HG02970 (cell line): ENCODE data around the gene SDHAF3.
"Not testable (repeated sequence)": the region's sequence is repeated elsewhere in the genome, so short reads cannot be mapped to it uniquely, and the experiment has no call there.

ENCODE experiments used
- ATAC-seq: cut with Tn5 transposase; IDR thresholded peaks from one replicate; pipeline ENCODE4 v1.9.1; 2021; ENCODE audit warnings: mild to moderate bottlenecking, moderate library complexity, moderate number of reproducible peaks; ENCODE audit not compliant: unreplicated experiment, low FRiP score

The SDHAF3 gene

DNA sequence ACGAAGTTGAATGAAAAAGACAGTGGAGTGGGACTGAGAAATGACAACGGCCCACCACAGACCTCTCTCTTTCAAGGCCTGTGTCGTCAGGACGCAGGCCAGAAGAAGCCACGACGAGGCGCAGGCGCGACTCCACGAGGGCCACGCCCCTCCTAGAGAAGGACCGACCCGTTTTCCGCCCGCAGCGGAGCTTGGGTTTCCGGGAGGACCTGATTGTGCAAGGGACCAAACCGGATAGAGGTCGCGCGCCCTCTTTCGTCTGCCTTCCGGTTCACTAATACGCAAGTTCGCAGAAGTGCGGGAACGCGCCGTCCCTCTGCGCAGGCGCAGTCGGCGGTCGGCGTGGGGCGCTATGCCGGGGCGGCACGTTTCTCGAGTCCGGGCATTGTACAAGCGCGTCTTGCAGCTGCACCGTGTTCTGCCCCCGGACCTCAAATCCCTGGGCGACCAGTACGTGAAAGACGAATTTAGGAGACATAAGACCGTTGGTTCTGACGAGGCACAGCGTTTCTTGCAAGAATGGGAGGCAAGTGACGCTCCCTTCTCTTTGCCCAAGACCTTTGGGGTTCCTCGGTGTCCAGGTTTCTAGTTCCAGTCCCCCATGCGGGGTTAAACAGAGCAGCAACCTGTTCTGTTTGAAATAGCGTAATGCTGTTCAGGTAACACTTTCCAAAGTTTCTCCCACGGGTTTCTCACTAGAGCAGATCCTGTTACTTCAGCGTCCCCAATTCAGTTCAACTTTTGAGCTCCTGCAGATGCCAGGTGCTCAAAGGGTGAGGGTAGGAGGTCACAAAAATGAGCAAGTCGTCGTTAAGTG lies at the start of gene SDHAF3:
TSS of gene SDHAF3 (plus strand) at position 327 of the 817 bp plus-strand sequence. CDS start at position 353, 26 bp downstream.
- ATAC-seq, result peak; percentile 99

- not testable (repeated sequence) for ATAC-seq
Measured at GRCh38 chr7:97072025-97072424, 45.5 kb upstream of the SDHAF3 start.

DNA sequence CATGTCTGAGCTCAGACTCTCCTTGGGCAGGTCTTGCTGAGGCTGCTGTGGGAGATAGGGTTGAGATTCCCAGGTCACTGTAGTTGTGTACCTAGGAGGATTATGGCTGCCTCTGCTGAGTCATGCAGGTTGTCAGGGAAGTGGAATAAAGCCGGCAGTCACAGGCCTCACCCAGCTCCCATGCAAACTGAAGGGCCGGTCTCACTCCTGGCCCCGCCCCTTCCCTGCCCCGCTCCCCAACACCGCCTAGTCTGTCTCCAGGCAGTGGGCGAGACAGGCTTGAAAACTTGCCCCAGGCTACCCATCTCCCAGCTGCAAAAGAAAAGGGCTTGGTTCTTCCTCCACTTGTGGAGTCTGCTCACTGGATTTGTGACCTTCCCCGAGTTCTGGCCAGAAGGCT lies 41.6 kb upstream of the SDHAF3 start:
- ATAC-seq, result no peak

DNA sequence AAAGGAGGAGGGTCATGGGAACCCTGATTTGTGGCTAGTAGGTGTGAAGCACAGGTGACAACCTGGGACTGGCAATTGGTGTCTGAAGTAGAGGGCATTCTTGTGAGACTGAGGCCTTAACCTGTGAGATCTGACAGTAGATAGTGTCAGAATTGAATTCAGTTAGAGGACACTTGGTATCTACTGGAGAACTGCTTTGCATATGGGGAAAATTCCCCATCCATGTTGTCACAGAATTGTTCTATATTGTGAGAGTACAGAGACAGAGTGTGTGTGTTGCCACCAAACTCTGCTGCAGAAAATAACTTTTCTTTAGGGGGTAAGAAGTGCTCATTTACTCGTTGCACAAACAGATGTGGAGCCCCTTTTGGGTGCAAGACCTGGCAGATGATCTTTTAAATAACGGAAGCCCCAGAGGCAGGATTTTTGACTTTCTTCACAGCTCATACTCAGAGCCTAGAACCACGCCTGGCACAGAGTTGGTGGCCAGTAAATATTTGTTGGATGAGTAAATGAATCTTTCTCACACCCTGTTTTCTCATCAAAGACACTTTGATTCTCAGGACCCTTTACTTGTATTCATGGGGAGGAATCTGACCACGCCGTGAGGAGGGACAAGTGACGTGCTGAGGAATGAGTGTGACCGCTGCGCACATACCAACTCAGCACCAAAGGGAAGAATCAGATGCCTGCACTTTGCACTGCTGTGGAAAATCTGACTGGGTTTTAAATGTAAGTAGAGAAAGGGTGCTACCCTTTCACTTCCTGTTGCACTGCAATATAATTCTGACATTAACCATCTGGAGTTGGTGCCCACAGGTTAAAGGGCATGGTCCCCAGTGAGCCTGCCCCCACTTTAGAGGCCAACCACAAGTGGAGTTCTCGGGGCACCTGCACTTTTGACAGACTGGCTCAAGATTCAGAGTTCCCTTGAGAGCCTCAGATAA lies 39.2 kb upstream of the SDHAF3 start:
- no peak for ATAC-seq

GRCh38 chr7:97079300-97079699 lies 38.2 kb upstream of the SDHAF3 start:
- no peak for ATAC-seq

DNA sequence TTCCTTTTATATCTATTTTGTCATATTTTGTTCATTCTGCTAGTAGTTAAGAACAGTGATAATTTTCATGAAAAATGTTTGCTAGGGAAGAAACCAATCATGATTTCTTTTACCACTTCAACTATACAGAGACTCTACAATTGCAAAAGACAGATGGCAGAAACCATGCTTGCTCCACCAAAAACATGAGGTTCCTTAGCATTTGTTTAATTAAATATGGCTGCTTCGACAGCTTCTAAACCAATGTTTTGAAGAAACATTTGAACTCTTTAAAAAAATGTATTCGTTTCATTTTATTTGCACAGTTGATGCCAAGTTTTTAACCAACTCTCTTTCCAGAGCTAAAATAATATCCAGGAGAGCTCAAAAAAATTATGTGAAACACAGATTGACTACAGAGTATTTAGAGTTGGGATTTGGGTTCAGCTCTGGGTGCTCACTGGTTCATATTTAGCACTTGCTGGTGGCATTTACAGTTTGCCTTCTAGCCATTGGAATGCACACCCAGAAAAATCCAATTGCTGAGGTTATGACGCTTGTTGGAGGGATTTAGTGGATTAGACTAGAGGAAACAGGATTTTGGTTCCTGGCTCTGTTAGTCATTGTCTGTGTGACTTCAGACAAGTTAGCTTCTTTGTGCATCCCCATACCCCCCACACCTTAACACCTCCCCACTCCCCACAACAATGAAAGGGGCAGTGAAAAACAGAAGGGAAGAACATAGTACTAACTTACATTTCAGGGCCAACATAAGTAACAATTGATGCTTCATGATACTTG lies 35.8 kb upstream of the SDHAF3 start:
- ATAC-seq, result no peak

- ATAC-seq, result no peak
Measured at GRCh38 chr7:97088364-97088763, 29.1 kb upstream of the SDHAF3 start.

- ATAC-seq, result no peak
Measured at GRCh38 chr7:97089771-97090170, 27.7 kb upstream of the SDHAF3 start.

DNA sequence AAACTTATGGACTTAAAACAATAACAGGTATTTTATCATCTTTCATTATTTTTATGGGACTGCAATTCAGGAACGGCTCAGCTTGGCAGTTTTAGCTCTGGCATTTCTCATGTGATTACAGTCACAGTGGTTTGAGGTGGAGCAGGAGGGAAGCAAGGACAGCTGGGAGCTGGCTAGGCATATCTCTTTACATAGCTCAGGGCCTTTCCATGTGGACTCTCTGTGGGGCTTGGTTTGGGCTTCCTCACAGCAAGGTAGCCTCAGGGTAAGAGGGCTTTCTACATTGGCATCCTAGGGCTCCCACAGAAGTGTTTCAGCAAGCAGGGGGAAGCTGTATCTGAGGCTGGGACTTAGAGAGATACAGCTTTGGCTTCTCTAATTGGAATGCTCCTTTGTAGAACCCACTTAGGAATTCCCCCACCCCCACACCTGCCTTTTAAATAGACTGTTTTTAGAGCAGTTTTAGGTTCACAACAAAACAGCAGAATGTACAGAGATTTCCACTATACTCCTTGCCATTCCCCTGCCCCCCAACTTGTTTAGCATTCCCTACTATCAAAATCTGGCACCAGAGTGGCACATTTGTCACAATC lies 26.6 kb upstream of the SDHAF3 start:
- no peak for ATAC-seq

- ATAC-seq, result no peak
Measured at GRCh38 chr7:97094284-97094930, 23.1 kb upstream of the SDHAF3 start.

GRCh38 chr7:97096037-97096436 lies 21.5 kb upstream of the SDHAF3 start:
- no peak for ATAC-seq

GRCh38 chr7:97096661-97097060 lies 20.8 kb upstream of the SDHAF3 start:
- ATAC-seq, result no peak

GRCh38 chr7:97104719-97105238 lies 12.7 kb upstream of the SDHAF3 start:
- ATAC-seq, result no peak

GRCh38 chr7:97107192-97107800 lies 10.2 kb upstream of the SDHAF3 start:
- no peak for ATAC-seq

DNA sequence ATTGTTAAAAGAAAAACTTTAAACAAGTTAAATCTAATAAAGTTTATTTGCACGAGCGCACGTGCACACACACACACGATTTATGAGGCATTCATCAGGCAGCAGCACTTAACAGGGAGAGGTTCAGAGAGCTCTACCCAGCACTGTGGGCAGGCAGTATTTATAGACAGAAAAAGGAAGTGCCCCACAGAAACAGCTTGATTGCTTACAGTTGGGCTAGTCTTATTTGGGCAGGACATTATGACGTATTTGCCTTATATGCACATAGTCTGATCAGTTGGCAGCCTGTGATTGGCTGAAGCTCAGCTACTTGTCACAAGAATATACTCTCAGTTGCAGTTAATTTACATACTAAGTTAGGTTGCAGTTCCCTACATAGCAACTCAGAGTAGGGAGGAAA lies 1.2 kb upstream of the SDHAF3 start:
- no peak for ATAC-seq

DNA sequence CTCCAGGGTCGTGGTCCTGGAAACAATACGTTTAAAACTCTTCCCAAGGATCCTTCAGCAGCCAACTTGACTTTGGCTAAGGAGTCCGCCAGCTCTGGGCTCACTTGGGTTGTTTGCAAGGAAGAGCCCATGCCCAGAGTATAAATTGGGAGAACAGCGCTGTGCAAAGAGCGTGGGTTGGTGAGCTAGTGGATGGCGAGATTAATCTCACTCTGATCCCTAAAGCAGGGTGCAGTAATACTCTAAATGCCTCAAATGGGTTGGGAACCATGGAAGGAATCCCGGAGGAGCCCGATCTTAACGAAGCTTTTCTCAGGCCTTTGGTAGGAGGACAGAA lies 495 bp upstream of the SDHAF3 start:
- no peak for ATAC-seq

GRCh38 chr7:97118306-97118917 lies 914 bp downstream of the SDHAF3 start:
- ATAC-seq, result no peak

DNA sequence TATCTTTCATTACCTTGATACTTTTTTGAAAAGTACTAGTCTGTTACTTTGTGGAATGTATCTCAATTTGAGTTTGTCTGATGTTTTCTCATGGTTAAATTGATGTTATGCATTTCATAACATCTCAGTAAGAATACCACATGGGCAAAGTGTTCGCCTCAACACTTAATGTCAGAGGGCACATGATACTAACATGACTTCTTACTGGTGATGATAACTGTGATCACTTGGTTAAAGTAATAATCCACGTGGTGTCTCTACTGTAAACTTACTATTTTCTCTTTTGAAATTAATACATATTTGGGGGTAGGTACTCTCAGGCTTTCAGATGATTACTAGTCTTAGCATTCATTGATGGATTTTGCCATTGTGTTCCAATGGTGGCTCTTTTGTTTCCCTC lies 2.2 kb downstream of the SDHAF3 start:
- ATAC-seq, result no peak
